Endodermal cell (in vitro differentiated cells): ENCODE measurements around the gene SPDYE11. TPM values are rescaled to one million over a fixed set of nuclear protein-coding genes. Genes with fewer than 3 reads are reported as not detected.
"Not testable (repeated sequence)": the region's sequence is repeated elsewhere in the genome, so short reads cannot be mapped to it uniquely, and the experiment has no call there.

ENCODE experiments used
- DNase-seq: peaks from one replicate; pipeline ENCODE4 v3.0.0-alpha.2; 2017
- H3K27ac ChIP-seq: 2 replicates; pipeline ENCODE4 v1.5.1; 2013; ENCODE audit warnings: mild to moderate bottlenecking, low read depth, low read length, moderate library complexity
- H3K27me3 ChIP-seq: 2 replicates; pipeline ENCODE4 v1.6.1; 2013; ENCODE audit warnings: mild to moderate bottlenecking, low read length, moderate library complexity; ENCODE audit not compliant: insufficient read depth, control insufficient read depth, poor library complexity, severe bottlenecking
- H3K36me3 ChIP-seq: 2 replicates; pipeline ENCODE4 v1.7.0; 2013; ENCODE audit warnings: mild to moderate bottlenecking, low read length, moderate library complexity; ENCODE audit not compliant: control insufficient read depth, insufficient read depth
- H3K4me1 ChIP-seq: one replicate; pipeline ENCODE4 v1.7.0; 2013; ENCODE audit warnings: low read length; ENCODE audit not compliant: control insufficient read depth, insufficient read depth
- H3K4me3 ChIP-seq: 2 replicates; pipeline ENCODE4 v1.5.1; 2013; ENCODE audit warnings: mild to moderate bottlenecking, low read length, moderate library complexity
- H3K9ac ChIP-seq: 2 replicates; pipeline ENCODE4 v1.6.1; 2013; ENCODE audit warnings: mild to moderate bottlenecking, low read length, moderate library complexity; ENCODE audit not compliant: poor library complexity, severe bottlenecking; ENCODE audit errors: extremely low read depth
- H3K9me3 ChIP-seq: 2 replicates; pipeline ENCODE4 v1.6.1; 2013; ENCODE audit warnings: mild to moderate bottlenecking, low read length, moderate library complexity; ENCODE audit not compliant: control insufficient read depth
- H3K27ac Mint-ChIP-seq: 2 replicates; pipeline ENCODE4 v1.8.0; 2020; ENCODE audit warnings: mixed read lengths
- H3K27me3 Mint-ChIP-seq: 2 replicates; pipeline ENCODE4 v1.8.0; 2021; ENCODE audit warnings: mild to moderate bottlenecking, mixed read lengths; ENCODE audit not compliant: insufficient read depth
- H3K36me3 Mint-ChIP-seq: 2 replicates; pipeline ENCODE4 v1.8.0; 2020; ENCODE audit warnings: low read depth, mixed read lengths
- H3K4me1 Mint-ChIP-seq: 2 replicates; pipeline ENCODE4 v1.8.0; 2020; ENCODE audit warnings: mixed read lengths
- H3K4me3 Mint-ChIP-seq: 2 replicates; pipeline ENCODE4 v1.8.0; 2020; ENCODE audit warnings: mild to moderate bottlenecking, moderate library complexity, mixed read lengths
- H3K9me3 Mint-ChIP-seq: 2 replicates; pipeline ENCODE4 v1.8.0; 2020; ENCODE audit warnings: mild to moderate bottlenecking, mixed read lengths
- WGBS, 2 experiments: methylation state at CpG; one replicate each; pipeline versions ENCODE4 v1.1.5 to v1.1.7; 2013; ENCODE audit warnings: missing lambda C conversion rate in 2 of 2, mixed read lengths in 1 of 2; ENCODE audit not compliant: insufficient coverage in 1 of 2, insufficient read length in 1 of 2; 5-methylcytosine and 5-hydroxymethylcytosine counted together
- total RNA-seq, 2 donors: library from RNA; stranded (reverse); fragmentation: NEBNext Ultra II Directional in 1 of 2; extraction: Animal tissue kit (Norgen Biotek cat#: 25700) in 1 of 2; gene quantifications; 2 replicates in 1 of 2; 3 replicates in 1 of 2; pipeline ENCODE4 v1.2.1, GENCODE V29; 2021

Gene SPDYE11
- total RNA-seq, 2 donors from 2014 or later, result not detected

- H3K9me3 Mint-ChIP-seq, H3K9me3 ChIP-seq, H3K27me3 ChIP-seq, H3K27ac ChIP-seq, H3K4me1 ChIP-seq, DNase-seq, H3K36me3 ChIP-seq, H3K27me3 Mint-ChIP-seq, H3K4me3 Mint-ChIP-seq, H3K9ac ChIP-seq, H3K4me3 ChIP-seq, H3K36me3 Mint-ChIP-seq, H3K4me1 Mint-ChIP-seq, H3K27ac Mint-ChIP-seq: not testable (repeated sequence)
- WGBS, 2 experiments, result no CpG with 5 or more reads among the region's 11 CpGs
Measured at GRCh38 chr7:72997887-72998468, 59.7 kb downstream of the SPDYE11 start.

Other genes starting within 250 kb of the SPDYE11 start
- 1 to 10 TPM; 3.7 to 3.9 TPM for gene TYW1B, start 229.7 kb downstream of the SPDYE11 start, total RNA-seq
- gene POM121, start 132.8 kb downstream of the SPDYE11 start, total RNA-seq, result 10 to 100 TPM; 51.6 to 56.0 TPM
- under 1 TPM in 1 of 2 donors, not detected in 1; 0.55 TPM for gene TRIM74, start 88.4 kb downstream of the SPDYE11 start, total RNA-seq
- gene SPDYE8, start 28.1 kb downstream of the SPDYE11 start, total RNA-seq, result not detected
- gene SPDYE9, start 28.1 kb upstream of the SPDYE11 start, total RNA-seq, result not detected